ENCODE measurements around the gene SSBP1. TPM values are rescaled to one million over a fixed set of nuclear protein-coding genes. Genes with fewer than 3 reads are reported as not detected.

The SSBP1 gene
- total RNA-seq, 1 experiment from 2014 or later = 269 TPM

DNA sequence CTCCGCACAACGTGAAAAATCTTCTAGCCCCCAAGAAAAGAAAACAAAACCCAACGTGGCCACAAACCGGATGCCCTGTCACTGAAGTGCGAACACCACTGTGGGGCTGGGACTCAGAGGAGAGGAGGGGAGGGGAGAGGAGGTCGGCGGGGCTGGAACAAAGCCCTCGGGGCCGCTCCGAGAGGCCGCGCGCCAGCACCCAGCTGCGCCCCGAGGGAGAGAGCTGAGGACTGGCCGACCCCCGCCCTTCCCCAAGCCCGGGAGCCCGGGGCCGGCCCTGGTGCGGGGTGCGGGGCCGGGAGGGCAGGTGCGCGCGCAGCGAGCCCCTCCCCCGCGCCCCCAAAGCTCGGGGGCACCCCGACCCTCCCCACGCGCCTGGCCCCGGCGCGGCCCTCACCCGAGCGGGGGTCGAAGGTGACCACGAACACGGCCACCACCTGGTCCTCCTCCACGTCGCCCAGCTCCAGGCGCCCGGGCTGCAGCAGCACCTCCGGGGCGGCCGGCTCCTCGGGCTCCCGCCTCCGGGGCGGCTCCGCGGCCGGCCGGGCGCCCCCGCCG is 36.6 kb upstream of the SSBP1 start:
- Histone ChIP-seq H3F3A (ENCODE audit: low read length, unreplicated experiment) (no peaks in the 10 kb centered on the region), H2AFZ (ENCODE audit: low read length) (peak overlapping the region; percentile 74), H3K9ac (ENCODE audit: low read length) (peak overlapping the region; percentile 55; the same call in 1 of the 2 replicates), H3K9me3 (ENCODE audit: low read length) (no peaks in the 10 kb centered on the region), H3K4me1 (ENCODE audit: insufficient read depth, low read length) (peaks cover 60% of the 10 kb centered on the region), H3K4me3 (ENCODE audit: low read length) (peak overlapping the region; percentile 75), H4K20me1 (ENCODE audit: low read length) (no peaks in the 10 kb centered on the region), H3K79me2 (ENCODE audit: low read length) (peaks cover 34% of the 10 kb centered on the region), H3K9me2 (replicated peaks; ENCODE audit: low read length) (no peaks in the 10 kb centered on the region), H3K27me3 (ENCODE audit: low read length) (no peaks in the 10 kb centered on the region), H3K4me2 (ENCODE audit: low read length) (peak overlapping the region; percentile 77), H3K36me3 (ENCODE audit: low read depth, low read length) (no peaks in the 10 kb centered on the region), H3K27ac (ENCODE audit: low read length) (no peak overlapping the region)
- ChIA-PET CTCF (interaction anchor here (0.5 kb wide), 1 partner anchor 503 kb away, joined by 3 read pairs; no protein-coding TSS in a partner anchor), POLR2A (ENCODE audit: unreplicated experiment) (interaction anchor here (1.5 kb wide), 1 partner anchor 36 kb away, joined by 10 read pairs; the partner anchor contains the start of gene SSBP1)
- intact Hi-C loops (cut with micrococcal nuclease) = no loop called here
- ATAC-seq = peak; percentile 40
- no peak for TF ChIP-seq EZH2 (IDR thresholded peaks at IDR 0.05; ENCODE audit: low read length, unreplicated experiment)
- no peak for TF ChIP-seq EZH2phosphoT487 (IDR thresholded peaks at IDR 0.05; ENCODE audit: borderline replicate concordance, low read length)
- no peak for TF ChIP-seq CTCF (conservative IDR thresholded peaks at IDR 0.05; ENCODE audit: low read depth, low read length)
- BruUV-seq (replicated peaks) = no TSS peak
- DNase-seq = peak; percentile 40

- ATAC-seq = peak; percentile 64
- H3K4me3 ChIP-seq (ENCODE audit: low read length) = peak within 1 kb of the TSS; percentile 75
- peaks cover 29% of the 10 kb centered on the region for H3K79me2 ChIP-seq (ENCODE audit: low read length)
- POLR2A ChIA-PET (ENCODE audit: unreplicated experiment) = interaction anchor here (1.5 kb wide), 1 partner anchor 36 kb away, joined by 10 read pairs; the partner anchor contains the start of gene SSBP1
- no peaks in the 10 kb centered on the region for H4K20me1 ChIP-seq (ENCODE audit: low read length)
- intact Hi-C loops (cut with micrococcal nuclease) = no loop called here
- no peaks in the 10 kb centered on the region for H3F3A ChIP-seq (ENCODE audit: low read length, unreplicated experiment)
- no peaks in the 10 kb centered on the region for H3K9me3 ChIP-seq (ENCODE audit: low read length)
- peaks cover 55% of the 10 kb centered on the region for H3K4me1 ChIP-seq (ENCODE audit: insufficient read depth, low read length)
- DNase-seq = peak; percentile 37
- peak within 1 kb of the TSS; percentile 55 for H3K9ac ChIP-seq (ENCODE audit: low read length)
- no peaks in the 10 kb centered on the region for H3K9me2 ChIP-seq (replicated peaks; ENCODE audit: low read length)
- CTCF ChIA-PET = interaction anchor here (0.7 to 1.1 kb wide), 2 partner anchors 36 to 48 kb away, joined by 3 to 5 read pairs; partner anchors contain the start of gene SSBP1
- no peaks in the 10 kb centered on the region for H3K27me3 ChIP-seq (ENCODE audit: low read length)
- TF ChIP-seq EZH2 (IDR thresholded peaks at IDR 0.05; ENCODE audit: low read length, unreplicated experiment) (no peak), EZH2phosphoT487 (IDR thresholded peaks at IDR 0.05; ENCODE audit: borderline replicate concordance, low read length) (no peak), CTCF (conservative IDR thresholded peaks at IDR 0.05; ENCODE audit: low read depth, low read length) (no peak)
- H3K36me3 ChIP-seq (ENCODE audit: low read depth, low read length) = no peaks in the 10 kb centered on the region
- peak within 1 kb of the TSS; percentile 94 for H3K4me2 ChIP-seq (ENCODE audit: low read length)
- no TSS peak for BruUV-seq (replicated peaks)
- no peak within 1 kb of the TSS for H3K27ac ChIP-seq (ENCODE audit: low read length)
- H2AFZ ChIP-seq (ENCODE audit: low read length) = peak within 1 kb of the TSS; percentile 81
Observed at GRCh38 chr7:141702047-141702567, 36.1 kb upstream of the SSBP1 start, which contains the start of gene DENND11. TSS of gene DENND11 (minus strand) at chr7:141702166. CDS start at chr7:141702153, 13 bp downstream.
